SJCRH30 (cell line): ENCODE measurements around the gene DIP2B. TPM values are rescaled to one million over a fixed set of nuclear protein-coding genes. Genes with fewer than 3 reads are reported as not detected.
A peak's percentile ranks its signal among the peaks of the same experiment; 100 is the strongest.
"Not testable (repeated sequence)": the region's sequence is repeated elsewhere in the genome, so short reads cannot be mapped to it uniquely, and the experiment has no call there.

Experiments used
- DNase-seq, 2 experiments: peaks; one replicate each; pipeline ENCODE4 v3.0.0-alpha.2; 2015 to 2020
- H3K27ac ChIP-seq: fragments of 250-450 bp; sonication (Bioruptor Pico); 2 replicates; pipeline ENCODE4 v1.5.1; 2020; ENCODE audit warnings: mild to moderate bottlenecking, moderate library complexity
- H3K27me3 ChIP-seq: fragments of 250-450 bp; sonication (Bioruptor Pico); 2 replicates; pipeline ENCODE4 v1.5.1; 2020; ENCODE audit warnings: mild to moderate bottlenecking, moderate library complexity
- H3K36me3 ChIP-seq: fragments of 250-450 bp; sonication (Bioruptor Pico); 2 replicates; pipeline ENCODE4 v1.5.1; 2020; ENCODE audit warnings: mild to moderate bottlenecking, moderate library complexity
- H3K4me1 ChIP-seq: fragments of 250-450 bp; sonication (Bioruptor Pico); 2 replicates; pipeline ENCODE4 v1.5.1; 2020; ENCODE audit warnings: mild to moderate bottlenecking, moderate library complexity
- H3K4me3 ChIP-seq: fragments of 250-450 bp; sonication (Bioruptor Pico); 2 replicates; pipeline ENCODE4 v1.5.1; 2020; ENCODE audit warnings: mild to moderate bottlenecking, moderate library complexity
- H3K9me3 ChIP-seq: fragments of 250-450 bp; sonication (Bioruptor Pico); replicated peaks from 2 replicates; pipeline ENCODE4 v1.5.1; 2020; ENCODE audit warnings: mild to moderate bottlenecking, moderate library complexity
- total RNA-seq: library from RNA; depleted of rRNA; stranded (reverse); fragments of >200 nt; shearing (Covaris generic); gene quantifications from 2 replicates; pipeline ENCODE4 v1.2.3, GENCODE V29; 2014

DIP2B gene
- total RNA-seq, 1 experiment from 2014 or later, result 37.1 TPM

GRCh38 chr12:50747817-50748216, 243.0 kb downstream of the DIP2B start:
- no peaks in the 10 kb centered on the region for H3K9me3 ChIP-seq
- H3K36me3 ChIP-seq, result peaks cover 29% of the 10 kb centered on the region
- H3K27me3 ChIP-seq, result no peaks in the 10 kb centered on the region
- H3K4me1 ChIP-seq, result no peaks in the 10 kb centered on the region
- no peak for DNase-seq
- H3K4me3 ChIP-seq, result no peak overlapping the region
- no peak overlapping the region for H3K27ac ChIP-seq

DNA sequence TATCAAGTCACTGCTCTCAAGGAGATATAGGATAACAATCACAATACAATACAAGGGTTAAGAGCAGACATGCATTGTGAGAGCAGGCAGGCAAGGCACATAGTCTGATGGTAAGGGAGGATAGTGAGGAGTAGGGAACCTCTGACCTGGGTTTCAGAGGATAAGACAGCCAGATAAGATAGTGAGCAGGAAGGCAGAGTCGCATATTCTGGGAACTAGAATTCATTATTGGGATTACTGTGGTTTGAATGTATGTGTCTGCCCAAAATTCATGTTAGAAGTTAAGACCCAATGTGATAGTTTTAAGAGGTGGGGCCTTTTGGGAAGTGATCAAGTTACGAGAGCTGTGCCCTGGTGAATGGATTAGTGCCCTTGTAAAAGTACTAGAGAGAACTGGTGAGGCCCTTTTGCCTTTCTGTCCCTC, 244.7 kb downstream of the DIP2B start:
- H3K27ac ChIP-seq, result no peak overlapping the region
- H3K9me3 ChIP-seq, result no peaks in the 10 kb centered on the region
- H3K36me3 ChIP-seq, result peaks cover 19% of the 10 kb centered on the region
- no peak overlapping the region for H3K4me3 ChIP-seq
- H3K4me1 ChIP-seq, result no peaks in the 10 kb centered on the region
- no peaks in the 10 kb centered on the region for H3K27me3 ChIP-seq
- no peak for DNase-seq

DNA sequence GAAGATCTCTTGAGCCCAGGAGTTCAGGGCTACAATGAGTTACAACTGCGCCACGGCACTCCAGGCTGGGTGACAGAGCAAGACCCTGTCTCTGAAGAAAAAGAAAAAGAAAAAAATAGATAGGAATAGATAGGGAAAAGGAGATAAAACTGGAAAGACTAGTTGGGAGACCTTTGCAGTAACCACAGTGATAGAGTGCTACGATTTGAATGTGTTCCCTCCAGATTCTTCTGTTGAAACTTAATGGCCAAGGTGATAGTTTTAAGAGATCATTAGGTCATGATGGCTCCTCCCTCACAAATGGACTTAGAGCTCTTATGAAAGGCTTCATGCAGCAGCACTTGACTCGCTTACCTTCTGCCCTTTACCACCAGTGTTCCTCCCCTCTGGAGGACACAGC, 245.6 kb downstream of the DIP2B start:
- Histone ChIP-seq H3K27me3 (no peaks in the 10 kb centered on the region), H3K27ac (no peak overlapping the region), H3K4me1 (no peaks in the 10 kb centered on the region), H3K36me3 (peaks cover 11% of the 10 kb centered on the region), H3K9me3 (no peaks in the 10 kb centered on the region), H3K4me3 (no peak overlapping the region)
- DNase-seq, result no peak

DNA sequence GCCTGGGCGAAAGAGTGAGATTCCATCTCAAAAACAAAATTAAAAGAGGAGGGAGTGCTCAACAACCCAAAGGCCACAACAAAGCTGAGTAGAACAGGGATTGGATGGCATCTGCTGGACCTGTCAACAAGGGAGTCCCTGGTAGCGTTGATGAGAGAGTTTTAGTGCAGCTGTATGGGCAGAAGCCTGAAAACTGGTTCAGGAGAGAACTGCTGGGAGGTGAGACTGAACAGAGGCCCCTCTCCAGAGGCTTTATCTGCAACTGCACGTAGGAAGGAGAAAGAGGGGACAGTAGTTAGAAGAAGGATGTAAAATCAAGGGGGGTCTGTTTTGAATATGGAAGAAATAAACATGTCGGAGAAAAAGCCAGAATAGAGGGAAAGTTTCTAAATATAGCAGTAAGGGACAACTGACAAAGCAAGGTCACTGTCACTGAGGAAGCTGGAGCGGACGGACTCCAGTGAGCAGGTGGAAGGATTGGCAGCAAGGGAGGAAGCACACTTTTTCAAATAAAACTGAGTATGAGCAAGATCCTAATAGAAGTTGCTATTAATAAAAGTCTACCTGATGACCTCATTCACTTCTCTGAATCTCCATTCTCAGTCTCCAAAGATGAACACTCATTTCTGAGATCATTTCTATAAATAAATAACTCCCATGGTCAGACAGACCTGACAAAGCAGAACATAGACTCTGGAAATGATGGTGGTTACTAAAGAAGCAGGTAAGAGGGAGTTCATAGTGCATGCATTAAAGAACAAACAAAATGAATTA, 247.3 kb downstream of the DIP2B start:
- Histone ChIP-seq H3K4me3 (no peak overlapping the region), H3K9me3 (no peaks in the 10 kb centered on the region), H3K27ac (no peak overlapping the region), H3K36me3 (peaks cover 4% of the 10 kb centered on the region), H3K4me1 (no peaks in the 10 kb centered on the region), H3K27me3 (no peaks in the 10 kb centered on the region)
- no peak for DNase-seq

- Histone ChIP-seq H3K4me1 (no peaks in the 10 kb centered on the region), H3K27me3 (no peaks in the 10 kb centered on the region), H3K4me3 (no peak overlapping the region), H3K36me3 (no peaks in the 10 kb centered on the region; the same call in 1 of the 2 replicates), H3K9me3 (no peaks in the 10 kb centered on the region), H3K27ac (no peak overlapping the region)
- DNase-seq, result no peak
Measured at GRCh38 chr12:50753232-50753769, 248.5 kb downstream of the DIP2B start.

GRCh38 chr12:50763639-50764285, 259.0 kb downstream of the DIP2B start, which contains the start of gene ATF1:
TSS of gene ATF1 (plus strand) at chr12:50764101. CDS start at chr12:50780146, 16,045 bp downstream.
- peak within 1 kb of the TSS; percentile 90 for H3K27ac ChIP-seq
- peaks cover 3% of the 10 kb centered on the region; the same call in 1 of the 2 replicates for H3K4me1 ChIP-seq
- no peaks in the 10 kb centered on the region for H3K9me3 ChIP-seq
- H3K27me3 ChIP-seq, result no peaks in the 10 kb centered on the region
- peak within 1 kb of the TSS; percentile 99 for H3K4me3 ChIP-seq
- peaks cover 2% of the 10 kb centered on the region; the same call in 1 of the 2 replicates for H3K36me3 ChIP-seq
- DNase-seq, result peak; percentile 95 to 96

DNA sequence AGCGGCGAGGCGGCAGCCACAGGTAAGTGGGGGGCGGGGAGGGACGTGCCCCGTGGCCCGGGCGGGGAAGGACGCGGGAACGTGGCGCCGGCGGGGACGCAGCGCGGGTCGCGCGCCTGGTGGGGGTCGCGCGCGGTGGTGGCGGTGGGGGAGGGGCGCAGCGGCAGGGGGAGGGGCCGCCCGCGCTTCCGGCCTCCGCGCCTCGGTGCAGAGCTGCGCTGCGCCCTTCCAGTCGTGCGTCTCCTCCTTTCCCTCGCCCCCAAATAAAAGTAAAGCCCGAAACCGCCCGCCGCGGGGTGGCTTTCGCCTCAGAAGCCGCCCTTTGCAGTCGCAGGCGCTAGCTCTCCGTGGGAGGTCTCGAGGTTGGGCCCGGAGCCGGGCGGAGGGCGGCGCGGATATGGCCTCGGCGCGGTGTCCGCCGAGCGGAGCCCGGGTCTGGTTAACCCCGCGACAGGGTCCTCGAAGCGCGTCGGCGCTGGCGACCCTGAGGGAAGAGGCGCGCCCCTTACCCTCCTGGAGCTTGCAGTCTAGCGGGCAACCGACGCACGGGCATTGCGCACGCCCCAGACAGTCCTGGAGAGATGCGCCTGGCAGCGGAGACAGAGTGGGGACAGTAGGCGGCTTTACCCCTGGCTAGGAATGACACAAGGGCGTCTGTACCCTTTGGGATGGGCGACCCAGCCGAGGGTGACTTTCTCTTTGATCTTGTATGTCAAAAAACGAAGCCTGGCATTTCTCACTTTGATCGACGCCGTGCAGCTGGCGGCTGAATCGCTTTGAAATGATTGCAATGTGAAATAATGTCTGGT, 259.7 kb downstream of the DIP2B start:
- DNase-seq, result peak; percentile 69 to 73
- Histone ChIP-seq H3K27me3 (no peaks in the 10 kb centered on the region), H3K4me1 (peaks cover 3% of the 10 kb centered on the region; the same call in 1 of the 2 replicates), H3K9me3 (no peaks in the 10 kb centered on the region), H3K36me3 (peaks cover 2% of the 10 kb centered on the region; the same call in 1 of the 2 replicates), H3K4me3 (peak overlapping the region; percentile 99), H3K27ac (peak overlapping the region; percentile 90)

DNA sequence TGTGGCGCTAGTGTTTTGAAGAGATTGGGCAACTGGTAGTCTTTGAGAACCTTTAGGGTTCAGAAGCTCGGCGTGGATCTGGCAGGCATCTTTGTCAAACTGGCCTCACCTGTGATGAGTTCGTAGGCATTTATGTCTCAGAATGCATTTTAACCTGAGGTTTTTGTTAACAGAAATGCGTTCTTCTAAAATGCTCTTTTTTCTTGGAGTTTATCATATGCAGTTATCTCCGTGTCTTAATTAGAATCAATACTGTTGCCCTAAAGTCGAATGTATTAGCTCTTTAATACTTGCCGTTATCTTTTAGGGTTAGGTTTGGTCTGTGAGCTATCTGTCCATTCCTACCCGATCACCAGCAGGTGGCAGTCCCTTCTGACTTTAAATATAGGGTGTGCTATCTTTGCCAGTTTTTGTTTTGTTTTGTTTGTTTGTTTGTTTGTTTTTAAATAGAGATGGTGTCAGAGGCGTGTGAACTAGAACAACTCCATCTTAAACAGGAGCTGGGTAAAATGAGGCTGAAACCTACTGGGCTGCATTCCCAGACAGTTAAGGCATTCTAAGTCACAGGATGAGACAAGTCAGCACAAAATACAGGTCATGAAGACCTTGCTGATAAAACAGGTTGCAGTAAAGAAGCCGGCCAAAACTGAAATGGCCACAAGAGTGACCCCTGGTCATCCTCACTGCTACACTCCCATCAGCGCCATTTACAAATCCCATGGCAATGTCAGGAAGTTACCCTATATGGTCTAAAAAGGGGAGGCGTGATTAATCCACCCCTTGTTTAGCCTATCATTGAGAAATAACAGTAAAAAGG, 260.5 kb downstream of the DIP2B start:
- Histone ChIP-seq H3K36me3 (peaks cover 7% of the 10 kb centered on the region), H3K4me1 (peaks cover 3% of the 10 kb centered on the region; the same call in 1 of the 2 replicates), H3K27me3 (no peaks in the 10 kb centered on the region), H3K27ac (peak overlapping the region; percentile 90), H3K4me3 (peak overlapping the region; percentile 99), H3K9me3 (peaks cover 5% of the 10 kb centered on the region; the same call in 1 of the 2 replicates)
- peak; percentile 24 to 60 for DNase-seq

DNA sequence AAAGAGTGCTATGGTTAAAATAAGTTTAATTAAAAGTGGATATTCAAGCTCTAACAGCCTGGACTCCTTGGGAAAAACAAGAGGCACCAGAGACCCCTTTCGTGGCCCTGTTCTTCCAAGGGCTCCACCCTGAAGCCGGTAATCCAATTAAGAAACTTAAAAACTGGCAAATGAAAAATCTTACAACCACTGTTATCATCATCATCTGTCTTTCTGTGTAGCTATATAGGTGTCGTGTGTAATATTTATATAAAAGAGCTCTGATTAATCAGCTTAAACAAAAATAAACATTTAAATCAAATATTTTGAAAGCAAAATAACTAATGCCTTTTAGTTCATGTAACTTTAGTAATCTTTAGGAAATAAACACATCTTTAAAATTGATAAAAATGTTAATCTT, 263.6 kb downstream of the DIP2B start:
- Histone ChIP-seq H3K27me3 (no peaks in the 10 kb centered on the region), H3K4me1 (no peaks in the 10 kb centered on the region), H3K36me3 (peaks cover 17% of the 10 kb centered on the region), H3K9me3 (peaks cover 8% of the 10 kb centered on the region; the same call in 1 of the 2 replicates), H3K4me3 (no peak overlapping the region), H3K27ac (no peak overlapping the region)
- no peak for DNase-seq

DNA sequence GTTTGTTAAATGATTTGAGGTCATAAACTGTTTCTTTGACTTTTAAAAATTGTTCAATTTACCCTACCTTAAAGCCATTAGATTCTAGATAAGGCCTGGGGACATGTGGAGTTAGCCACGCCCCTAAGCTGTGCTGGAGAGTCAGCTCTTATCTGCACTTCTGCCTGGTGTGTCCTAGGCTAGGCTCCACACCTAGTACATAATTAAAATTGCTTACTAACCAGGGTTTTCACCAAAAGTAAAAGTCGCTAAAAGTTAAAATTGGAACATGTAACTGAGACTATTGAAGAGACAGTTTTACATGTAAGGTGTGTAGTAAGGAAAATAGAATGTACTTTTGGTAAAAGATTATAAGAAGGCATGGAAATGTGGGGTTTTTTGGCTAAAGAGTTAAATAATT, 264.0 kb downstream of the DIP2B start:
- not testable (repeated sequence) for H3K27me3 ChIP-seq, H3K4me1 ChIP-seq, DNase-seq, H3K4me3 ChIP-seq, H3K27ac ChIP-seq, H3K9me3 ChIP-seq
- peaks cover 17% of the 10 kb centered on the region for H3K36me3 ChIP-seq

- Histone ChIP-seq H3K4me3 (no peak overlapping the region), H3K27ac (no peak overlapping the region), H3K9me3 (peaks cover 8% of the 10 kb centered on the region; the same call in 1 of the 2 replicates), H3K36me3 (peaks cover 15% of the 10 kb centered on the region), H3K4me1 (no peaks in the 10 kb centered on the region), H3K27me3 (no peaks in the 10 kb centered on the region)
- DNase-seq, result no peak
Measured at GRCh38 chr12:50771409-50771808, 266.6 kb downstream of the DIP2B start.

DNA sequence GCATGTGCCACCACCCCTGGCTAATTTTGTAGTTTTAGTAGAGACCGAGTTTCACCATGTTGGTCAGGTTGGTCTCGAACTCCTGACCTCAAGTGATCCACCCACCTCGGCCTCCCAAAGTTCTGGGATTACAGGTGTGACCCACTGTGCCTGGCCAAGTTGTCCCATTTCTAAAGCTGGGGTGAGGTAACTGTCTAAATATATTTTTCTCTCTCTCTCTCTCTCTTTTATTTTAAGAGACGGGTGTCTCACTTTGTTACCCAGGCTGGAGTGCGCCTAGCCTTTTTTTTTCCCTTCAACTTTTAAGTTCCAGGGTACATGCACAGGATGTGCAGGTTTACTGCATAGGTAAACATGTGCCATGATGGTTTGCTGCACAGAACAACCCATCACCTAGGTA, 267.7 kb downstream of the DIP2B start:
- Histone ChIP-seq H3K9me3 (peaks cover 8% of the 10 kb centered on the region; the same call in 1 of the 2 replicates), H3K36me3 (peaks cover 15% of the 10 kb centered on the region), H3K4me1 (no peaks in the 10 kb centered on the region), H3K4me3 (no peak overlapping the region), H3K27ac (no peak overlapping the region), H3K27me3 (no peaks in the 10 kb centered on the region)
- DNase-seq, result no peak

GRCh38 chr12:50772877-50773276, 268.1 kb downstream of the DIP2B start:
- Histone ChIP-seq H3K4me3 (no peak overlapping the region), H3K36me3 (peaks cover 15% of the 10 kb centered on the region), H3K9me3 (peaks cover 8% of the 10 kb centered on the region; the same call in 1 of the 2 replicates), H3K27ac (no peak overlapping the region), H3K4me1 (no peaks in the 10 kb centered on the region), H3K27me3 (no peaks in the 10 kb centered on the region)
- no peak for DNase-seq

DNA sequence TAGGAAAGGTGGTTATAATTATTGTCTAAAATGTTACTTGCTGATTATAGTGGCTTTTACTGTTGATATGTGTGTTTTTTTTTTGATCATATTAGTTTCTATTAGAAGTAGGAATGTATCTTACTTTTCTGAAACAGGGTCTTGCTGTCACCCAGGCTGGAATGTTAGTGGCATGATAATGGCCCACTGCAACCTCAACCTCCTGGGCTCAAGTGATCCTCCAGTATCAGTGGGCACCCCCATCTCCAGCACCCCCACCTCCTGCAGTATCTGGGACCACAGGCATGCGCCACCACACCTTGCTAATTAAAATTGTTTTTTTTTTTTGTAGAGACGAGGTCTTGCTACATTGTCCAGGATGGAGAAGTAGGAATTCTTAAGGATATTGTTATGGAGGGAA, 270.5 kb downstream of the DIP2B start:
- H3K27ac ChIP-seq, result no peak overlapping the region
- H3K4me1 ChIP-seq, result 0 out of 2 replicates have a peak, but pooled peaks cover 3% of the 10 kb centered on the region
- no peak for DNase-seq
- H3K9me3 ChIP-seq, result peaks cover 11% of the 10 kb centered on the region; the same call in 1 of the 2 replicates
- no peaks in the 10 kb centered on the region for H3K27me3 ChIP-seq
- H3K4me3 ChIP-seq, result no peak overlapping the region
- peaks cover 10% of the 10 kb centered on the region for H3K36me3 ChIP-seq
